Mononuclear cell (primary cell): ENCODE data around the gene CMIP. TPM values are rescaled to one million over a fixed set of nuclear protein-coding genes. Genes with fewer than 3 reads are reported as not detected.

Experiments used
- H3K27me3 ChIP-seq: 2 replicates; pipeline ENCODE4 v1.6.0; 2011; ENCODE audit warnings: low read length, control low read depth; ENCODE audit not compliant: insufficient read depth
- H3K4me1 ChIP-seq: 2 replicates; pipeline ENCODE4 v1.5.1; 2011; ENCODE audit warnings: mild to moderate bottlenecking, low read length, control low read depth; ENCODE audit not compliant: insufficient read depth
- H3K4me3 ChIP-seq: 2 replicates; pipeline ENCODE4 v1.5.1; 2011; ENCODE audit warnings: mild to moderate bottlenecking, low read length, moderate library complexity
- H3K9me3 ChIP-seq: 2 replicates; pipeline ENCODE4 v1.5.1; 2011; ENCODE audit warnings: low read depth, mild to moderate bottlenecking, control low read depth, low read length
- total RNA-seq: library from RNA; depleted of rRNA; stranded (reverse); fragments of >200 nt; gene quantifications from one replicate; pipeline ENCODE4 v1.2.3, GENCODE V29; 2012

Gene CMIP
- total RNA-seq, 1 donor, result 29.6 TPM

DNA sequence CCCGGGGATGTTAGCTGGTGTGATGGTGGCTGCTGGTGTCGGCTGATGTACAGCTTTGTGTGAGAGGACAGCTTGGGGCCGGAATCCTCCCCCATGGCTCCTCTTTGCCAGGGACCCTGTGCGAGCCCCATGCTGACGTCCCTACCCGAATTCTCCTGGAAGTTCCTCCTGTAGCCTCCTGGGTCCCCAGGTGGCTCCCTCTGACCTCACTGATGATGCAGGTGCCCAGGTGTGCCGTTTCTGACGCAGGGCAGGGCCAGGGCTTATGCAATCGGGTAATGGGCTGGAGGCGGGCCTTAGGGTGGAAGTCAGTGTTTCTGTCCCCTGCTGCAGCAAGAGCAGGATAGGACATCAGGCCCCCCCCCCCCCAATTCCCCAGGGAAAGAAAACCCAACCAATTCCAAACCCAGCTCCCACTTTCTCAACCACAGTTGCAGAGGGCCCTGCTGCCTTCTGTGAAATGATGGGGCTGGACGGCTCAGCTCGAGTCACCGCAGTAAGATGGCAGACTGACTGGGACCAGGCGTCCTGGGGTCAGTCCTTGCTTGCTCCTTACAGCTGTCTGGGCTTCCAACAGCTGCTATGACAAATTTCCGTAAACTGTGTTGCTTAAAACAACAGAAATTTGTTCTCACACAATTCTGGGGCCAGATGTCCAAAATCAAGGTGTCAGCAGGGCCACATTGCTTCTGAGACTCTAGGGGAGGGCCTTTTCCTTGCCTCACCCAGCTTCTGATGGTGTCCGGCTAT, 195.5 kb downstream of the CMIP start:
- Histone ChIP-seq H3K4me1 (peaks cover 12% of the 10 kb centered on the region), H3K4me3 (no peak overlapping the region), H3K9me3 (no peaks in the 10 kb centered on the region), H3K27me3 (no peaks in the 10 kb centered on the region)

DNA sequence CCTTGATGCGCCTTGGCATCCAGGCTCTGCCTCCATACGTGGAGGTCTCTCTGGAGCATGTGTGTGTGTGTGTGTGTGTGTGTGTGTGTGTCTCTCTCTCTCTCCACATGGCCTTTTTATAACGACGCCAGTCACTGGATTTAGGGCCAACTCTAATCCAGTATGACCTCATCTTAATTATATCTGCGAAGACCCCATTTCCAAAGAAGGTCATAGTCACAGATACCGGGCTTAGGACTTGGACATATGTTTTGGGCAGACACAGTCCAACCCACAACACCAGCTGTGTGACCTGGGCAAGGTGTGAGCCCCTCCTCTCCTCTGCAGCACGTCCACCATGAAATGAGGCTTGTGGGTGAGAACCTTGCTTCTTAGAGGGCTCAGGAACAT, 196.1 kb downstream of the CMIP start:
- Histone ChIP-seq H3K27me3 (no peaks in the 10 kb centered on the region), H3K4me3 (no peak overlapping the region), H3K9me3 (no peaks in the 10 kb centered on the region), H3K4me1 (peaks cover 10% of the 10 kb centered on the region)

DNA sequence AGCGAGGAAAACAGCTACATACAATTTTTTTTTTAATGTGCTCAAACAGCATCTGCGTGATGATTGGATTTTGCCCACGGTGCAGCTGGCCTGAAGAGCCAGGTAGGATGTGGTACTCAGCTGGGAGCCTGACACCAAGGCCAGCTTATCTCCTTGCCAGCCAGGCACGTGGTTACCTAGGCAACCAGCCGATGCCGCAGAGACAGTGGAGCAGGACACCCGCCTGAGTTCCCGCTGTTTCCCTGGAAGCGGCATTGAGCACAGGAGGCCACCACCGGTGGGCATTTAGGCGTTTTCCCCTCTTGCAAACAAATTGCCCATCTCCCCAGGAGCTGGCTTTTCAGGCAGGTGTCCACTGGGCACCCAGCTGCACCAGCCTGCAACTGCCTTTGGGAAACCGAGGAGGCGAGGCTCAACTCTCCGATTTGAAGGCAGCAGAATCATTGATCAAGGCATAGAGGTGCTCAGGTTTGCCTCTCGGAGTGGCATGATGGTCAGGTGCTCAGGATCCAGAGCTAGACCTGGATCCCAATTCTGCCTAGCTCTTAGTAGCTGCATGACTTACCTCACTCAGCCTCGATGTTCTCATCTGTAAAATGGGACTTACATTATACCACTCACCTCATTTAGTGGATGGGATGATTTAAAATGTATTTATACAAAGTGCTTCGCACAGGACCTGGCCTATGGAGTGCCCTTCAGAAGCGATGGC, 196.9 kb downstream of the CMIP start:
- H3K4me1 ChIP-seq, result peaks cover under 1% of the 10 kb centered on the region
- H3K27me3 ChIP-seq, result no peaks in the 10 kb centered on the region
- H3K9me3 ChIP-seq, result no peaks in the 10 kb centered on the region
- H3K4me3 ChIP-seq, result no peak overlapping the region

DNA sequence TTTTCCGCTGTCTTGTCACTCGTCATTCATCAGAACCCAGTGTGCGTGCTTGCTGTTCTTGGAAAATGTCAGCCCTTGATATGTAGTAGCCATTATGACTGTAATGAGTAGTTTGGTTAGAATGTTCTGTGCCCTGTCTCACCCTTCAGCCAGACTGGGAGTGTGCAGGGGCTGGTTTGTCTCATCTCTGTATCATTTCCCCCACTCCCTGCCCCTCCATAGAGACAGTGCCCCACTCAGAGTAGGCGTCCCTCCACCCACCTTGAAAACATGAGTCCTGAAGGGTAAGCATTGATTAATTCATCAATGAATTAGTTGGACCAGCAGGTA, 197.5 kb downstream of the CMIP start:
- Histone ChIP-seq H3K4me3 (no peak overlapping the region), H3K9me3 (no peaks in the 10 kb centered on the region), H3K4me1 (no peaks in the 10 kb centered on the region), H3K27me3 (no peaks in the 10 kb centered on the region)

DNA sequence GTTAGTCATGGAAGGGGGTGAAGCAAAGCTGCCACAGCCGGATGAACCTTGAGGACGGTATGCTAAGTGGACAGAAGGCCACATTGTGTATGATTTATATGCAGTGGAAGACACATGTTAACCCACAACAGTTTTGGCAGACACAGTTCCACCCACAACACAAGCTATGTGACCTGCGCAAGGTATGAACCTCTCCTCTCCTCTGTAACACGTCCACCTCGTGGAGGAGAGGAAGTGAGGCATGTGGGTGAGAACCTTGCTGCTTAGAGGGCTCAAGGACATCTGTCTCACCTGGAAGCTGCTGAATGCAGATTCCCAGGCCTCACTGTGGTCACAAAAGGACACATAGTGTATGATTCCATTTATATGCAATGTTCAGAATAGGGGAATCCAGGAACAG, 198.3 kb downstream of the CMIP start:
- Histone ChIP-seq H3K27me3 (no peaks in the 10 kb centered on the region), H3K4me3 (no peak overlapping the region), H3K9me3 (no peaks in the 10 kb centered on the region), H3K4me1 (no peaks in the 10 kb centered on the region)

DNA sequence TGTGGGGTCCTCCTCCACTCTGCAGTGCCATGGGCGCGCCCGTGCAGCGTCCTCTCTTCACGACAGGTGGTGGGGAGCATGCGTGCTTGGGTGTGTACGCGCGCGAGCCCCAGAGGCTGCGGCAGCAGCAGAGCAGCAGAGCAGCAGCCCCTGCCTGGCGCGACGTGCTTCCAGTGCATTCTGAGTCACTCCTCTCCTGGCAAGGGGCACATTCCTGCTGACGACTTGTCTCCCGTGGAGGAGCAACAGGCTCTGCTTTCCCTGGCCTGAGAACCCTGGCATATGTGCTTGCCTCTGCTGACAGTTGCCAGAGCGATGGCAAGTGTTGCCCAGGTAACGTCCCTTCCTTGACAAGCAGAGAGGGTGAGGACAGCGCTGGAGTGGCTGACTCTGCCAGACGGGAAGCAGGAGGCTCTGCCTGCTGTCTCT, 200.7 kb downstream of the CMIP start:
- Histone ChIP-seq H3K4me1 (no peaks in the 10 kb centered on the region), H3K27me3 (no peaks in the 10 kb centered on the region), H3K4me3 (no peak overlapping the region), H3K9me3 (no peaks in the 10 kb centered on the region)

DNA sequence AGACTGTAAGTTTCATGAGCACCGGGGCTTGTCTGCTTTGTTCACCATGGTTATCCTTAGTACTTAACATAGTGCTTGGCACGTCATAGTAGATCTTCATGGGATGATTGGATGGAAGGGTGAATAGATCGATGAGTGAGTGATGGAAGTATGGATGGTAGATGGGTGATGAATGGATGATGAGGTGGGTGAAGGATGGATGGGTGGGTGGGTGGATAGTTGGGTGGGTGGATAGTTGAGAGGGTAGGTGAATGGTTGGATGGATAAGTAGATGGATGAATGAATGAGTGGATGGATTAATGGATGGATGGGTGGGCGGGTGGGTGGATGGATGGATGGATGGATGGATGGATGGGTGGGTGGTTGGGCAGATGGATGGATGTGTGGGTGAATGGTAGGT, 201.3 kb downstream of the CMIP start:
- H3K4me1 ChIP-seq, result no peaks in the 10 kb centered on the region
- H3K27me3 ChIP-seq, result no peaks in the 10 kb centered on the region
- H3K4me3 ChIP-seq, result no peak overlapping the region
- H3K9me3 ChIP-seq, result no peaks in the 10 kb centered on the region

DNA sequence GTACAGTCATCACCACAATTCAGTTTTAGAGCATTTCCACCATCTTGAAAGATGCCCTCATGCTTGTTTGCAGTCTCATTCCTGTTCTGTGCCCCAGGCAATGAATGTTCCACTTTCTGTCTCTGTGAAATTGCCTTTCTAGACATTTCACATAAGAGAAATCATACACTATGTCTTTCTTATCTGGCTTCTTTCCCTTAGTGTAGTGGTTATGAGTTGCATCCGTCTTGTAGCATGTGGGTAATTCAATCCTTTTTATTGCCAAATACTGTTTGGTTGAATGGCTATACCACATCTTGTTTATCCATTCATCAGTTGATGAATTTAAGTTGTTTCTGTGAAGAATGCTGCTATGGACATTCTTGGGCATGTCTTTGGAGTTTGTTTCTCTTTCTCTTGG, 202.0 kb downstream of the CMIP start:
- Histone ChIP-seq H3K27me3 (no peaks in the 10 kb centered on the region), H3K4me1 (no peaks in the 10 kb centered on the region), H3K4me3 (no peak overlapping the region), H3K9me3 (no peaks in the 10 kb centered on the region)

DNA sequence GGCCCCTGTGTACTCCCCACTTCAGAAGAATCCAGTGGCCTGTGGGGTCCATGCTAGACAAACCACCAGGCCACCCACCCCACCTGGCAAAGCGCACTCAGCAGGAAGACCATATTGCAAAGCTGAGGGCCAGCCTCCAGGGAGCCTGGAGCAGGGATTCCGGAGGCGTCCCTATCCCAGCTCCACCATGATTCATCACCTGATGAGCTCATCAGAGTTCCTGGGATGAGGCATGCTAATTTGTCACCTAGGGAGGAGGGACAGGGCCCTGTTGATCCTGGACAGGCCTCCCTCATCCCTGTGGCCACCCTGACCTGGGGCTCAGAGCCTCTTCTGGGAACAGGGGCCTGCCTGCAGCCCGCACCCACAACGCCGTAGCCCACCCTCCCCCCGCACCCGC, 202.9 kb downstream of the CMIP start:
- no peaks in the 10 kb centered on the region for H3K4me1 ChIP-seq
- no peaks in the 10 kb centered on the region for H3K27me3 ChIP-seq
- no peaks in the 10 kb centered on the region for H3K9me3 ChIP-seq
- H3K4me3 ChIP-seq, result no peak overlapping the region

DNA sequence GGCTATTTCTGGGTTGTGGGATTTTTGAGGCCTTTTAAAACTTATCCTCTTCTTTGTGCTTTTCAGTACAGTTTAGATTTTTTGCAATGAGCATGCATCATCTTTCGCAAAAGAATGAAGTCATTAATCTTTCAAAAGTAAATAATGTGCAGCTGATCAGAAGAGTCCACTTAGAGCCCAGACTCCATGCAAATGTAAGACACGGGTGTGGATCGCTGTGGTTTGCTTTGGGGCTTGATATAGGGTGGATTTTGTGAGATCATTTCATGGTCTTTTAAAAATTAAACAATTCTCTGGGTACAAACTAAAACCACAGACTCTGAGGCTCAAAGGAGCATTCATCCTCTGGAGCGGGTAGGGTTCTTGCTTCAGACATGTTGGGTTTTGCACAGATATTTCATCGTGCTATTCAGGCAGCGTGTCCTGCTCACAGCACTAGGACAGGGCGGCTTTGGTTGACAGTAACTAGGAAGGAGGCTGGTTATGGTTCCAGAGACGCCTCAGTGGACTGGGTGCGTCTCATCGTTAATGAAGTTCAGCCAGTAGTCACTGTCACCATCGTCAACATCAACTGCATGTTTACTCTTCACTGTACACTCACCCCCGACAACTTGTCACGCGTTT, 205.1 kb downstream of the CMIP start:
- H3K4me3 ChIP-seq, result no peak overlapping the region
- H3K27me3 ChIP-seq, result no peaks in the 10 kb centered on the region
- no peaks in the 10 kb centered on the region for H3K4me1 ChIP-seq
- no peaks in the 10 kb centered on the region for H3K9me3 ChIP-seq

DNA sequence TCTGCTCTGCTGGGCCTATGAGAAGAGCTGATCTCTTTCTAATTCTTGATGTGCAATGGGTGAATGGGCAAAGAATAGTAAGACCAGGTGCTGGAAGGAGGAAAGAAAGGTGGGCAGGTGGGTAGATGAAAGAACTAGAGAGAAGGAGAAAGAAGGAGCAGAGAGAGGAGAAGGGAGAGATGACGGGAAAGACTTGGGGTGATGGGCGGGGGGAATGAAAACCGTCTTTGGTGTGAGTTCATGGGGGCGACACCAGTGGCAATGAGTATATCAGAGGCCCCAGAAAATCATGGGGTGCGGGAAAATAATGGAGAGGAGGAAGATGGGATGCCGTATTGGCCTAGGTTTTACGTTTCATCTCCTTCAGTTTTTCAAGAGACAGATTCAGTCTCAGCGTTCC, 205.7 kb downstream of the CMIP start:
- H3K4me3 ChIP-seq, result no peak overlapping the region
- H3K27me3 ChIP-seq, result no peaks in the 10 kb centered on the region
- H3K4me1 ChIP-seq, result no peaks in the 10 kb centered on the region
- no peaks in the 10 kb centered on the region for H3K9me3 ChIP-seq

DNA sequence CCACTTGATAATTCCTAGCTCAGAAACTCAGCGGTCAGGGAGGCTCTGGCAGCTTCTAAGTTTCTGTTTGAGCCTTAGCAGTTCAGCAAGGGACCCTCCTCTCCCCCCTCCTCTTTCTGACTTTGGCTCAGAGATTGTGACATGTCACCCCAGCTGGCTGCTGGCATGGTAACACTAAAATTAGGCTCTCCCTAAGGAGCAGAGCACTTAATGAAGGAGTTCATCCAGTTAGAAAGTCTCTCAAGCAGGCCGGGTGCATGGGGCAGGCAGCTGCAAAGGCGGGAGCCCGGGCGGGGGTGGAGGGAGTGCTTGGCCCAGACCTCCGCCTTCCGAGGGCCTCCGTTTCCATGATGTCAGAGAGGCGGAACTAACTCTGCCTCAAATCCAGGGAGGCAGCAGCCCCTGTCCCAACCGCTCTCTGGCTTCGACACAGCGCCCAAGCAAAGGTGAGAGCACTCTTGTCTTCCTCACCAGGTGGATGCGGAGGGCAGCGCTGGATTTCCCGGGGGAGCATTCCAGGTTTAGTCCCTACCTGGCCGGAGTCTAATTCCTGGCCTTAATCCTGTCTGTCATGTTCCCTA, 206.5 kb downstream of the CMIP start:
- Histone ChIP-seq H3K9me3 (no peaks in the 10 kb centered on the region), H3K4me1 (no peaks in the 10 kb centered on the region), H3K4me3 (no peak overlapping the region)

DNA sequence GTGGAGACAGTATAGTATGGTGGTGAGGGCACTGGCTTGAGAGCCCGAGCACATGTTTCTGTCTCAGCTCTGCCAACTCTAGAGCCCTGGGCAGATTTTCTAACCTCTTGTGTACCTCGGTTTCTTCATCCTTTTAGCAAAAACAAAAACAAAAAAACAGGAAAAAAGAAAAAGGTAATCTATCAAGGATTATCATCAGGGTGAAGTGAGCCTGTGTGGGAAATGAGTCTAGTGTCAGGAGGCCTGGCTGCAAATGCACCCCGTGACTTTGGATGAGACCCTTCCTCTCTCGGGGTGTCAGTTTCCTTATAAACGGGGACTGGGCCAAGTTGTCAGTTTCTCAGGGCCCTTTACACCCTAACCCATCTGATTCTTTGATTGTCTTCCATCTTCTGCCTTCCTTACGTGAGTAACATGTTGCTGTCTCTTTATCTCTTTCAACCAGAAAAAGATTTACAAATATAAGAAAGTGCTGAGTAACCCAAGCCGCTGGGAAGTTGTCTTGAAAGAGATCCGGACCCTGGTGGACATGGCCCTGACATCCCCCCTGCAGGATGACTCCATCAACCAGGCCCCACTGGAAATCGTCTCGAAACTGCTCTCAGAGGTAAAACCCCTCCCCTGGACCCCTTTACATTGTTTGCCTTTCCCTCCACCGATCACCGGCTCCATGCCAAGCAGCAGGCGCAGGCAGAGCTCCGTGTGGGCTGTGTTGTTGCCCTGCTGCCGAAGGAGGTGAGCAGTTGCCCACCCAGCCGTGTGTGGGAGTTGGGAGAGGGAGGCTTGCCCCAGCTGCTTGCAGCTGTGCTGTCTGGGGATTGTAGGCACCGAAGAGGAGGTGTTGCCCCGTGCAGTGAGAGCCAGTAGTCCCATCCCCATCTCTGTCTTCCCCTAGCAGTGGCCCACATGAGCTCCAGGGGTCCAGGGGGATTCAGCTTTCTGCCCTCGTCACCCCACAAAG, 207.4 kb downstream of the CMIP start:
- no peaks in the 10 kb centered on the region for H3K9me3 ChIP-seq
- no peaks in the 10 kb centered on the region for H3K27me3 ChIP-seq
- H3K4me3 ChIP-seq, result no peak overlapping the region
- no peaks in the 10 kb centered on the region for H3K4me1 ChIP-seq

More for the DNA sequence above, 206.5 kb downstream of the CMIP start:
- H3K27me3 ChIP-seq, result no peaks in the 10 kb centered on the region

DNA sequence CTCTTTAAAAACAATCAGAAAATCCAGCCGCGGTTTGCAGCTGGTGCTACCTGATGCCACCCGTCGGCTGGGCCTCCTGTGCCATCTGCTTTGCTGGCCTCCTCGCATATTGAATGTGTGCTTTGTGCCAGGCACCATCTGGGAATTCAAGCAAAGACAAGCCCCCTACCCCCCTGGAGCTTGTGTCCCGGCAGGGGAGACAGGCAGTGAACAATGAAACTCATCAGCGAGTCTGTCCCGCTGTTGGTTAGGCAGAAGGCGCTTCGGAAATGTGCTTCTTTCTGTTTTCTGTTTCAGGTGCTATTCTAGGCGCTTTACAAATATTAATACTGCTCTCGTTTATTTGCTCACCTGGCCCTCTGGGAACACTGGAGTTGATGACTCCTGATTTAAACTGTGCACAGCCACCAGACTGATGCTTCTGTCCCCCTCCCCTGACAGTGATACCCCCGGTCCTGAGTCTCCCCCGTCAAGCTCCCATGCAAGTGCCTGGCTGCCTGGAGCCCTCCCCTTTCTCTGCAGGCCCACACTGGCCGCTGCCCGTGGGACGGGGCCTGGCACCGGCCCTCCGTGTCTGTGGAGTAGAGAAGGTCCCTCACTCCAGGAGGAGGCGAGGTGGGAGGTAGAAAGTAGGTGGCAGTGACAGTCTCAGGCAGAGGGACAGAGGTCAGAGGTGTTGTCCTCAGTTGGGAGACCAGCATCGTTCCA, 208.3 kb downstream of the CMIP start:
- H3K27me3 ChIP-seq, result no peaks in the 10 kb centered on the region
- H3K4me3 ChIP-seq, result no peak overlapping the region

More for the DNA sequence above, 208.3 kb downstream of the CMIP start:
- H3K4me1 ChIP-seq, result no peaks in the 10 kb centered on the region
- no peaks in the 10 kb centered on the region for H3K9me3 ChIP-seq
